ENCODE results near the gene ST13.

DNA sequence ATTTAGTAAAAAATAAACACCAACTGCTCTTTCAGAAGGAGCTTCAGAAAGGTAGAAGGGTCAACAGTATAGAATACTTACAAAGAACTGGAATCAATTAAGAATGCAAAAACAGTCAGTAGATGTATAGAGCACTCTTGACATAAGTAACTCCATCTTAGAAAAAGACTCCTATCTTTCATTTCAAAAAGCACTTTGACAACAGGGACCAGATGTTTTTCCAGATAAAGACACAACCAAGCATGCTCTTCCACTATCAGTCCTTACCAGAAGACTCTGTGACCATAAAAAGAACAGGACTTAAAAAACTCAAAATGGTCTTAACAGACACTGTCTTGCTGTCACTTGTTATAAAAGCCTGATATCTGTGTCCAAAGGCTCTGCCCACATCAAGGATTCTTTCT lies 42.5 kb downstream of the ST13 start:
- TF ChIP-seq, protein P1, sequence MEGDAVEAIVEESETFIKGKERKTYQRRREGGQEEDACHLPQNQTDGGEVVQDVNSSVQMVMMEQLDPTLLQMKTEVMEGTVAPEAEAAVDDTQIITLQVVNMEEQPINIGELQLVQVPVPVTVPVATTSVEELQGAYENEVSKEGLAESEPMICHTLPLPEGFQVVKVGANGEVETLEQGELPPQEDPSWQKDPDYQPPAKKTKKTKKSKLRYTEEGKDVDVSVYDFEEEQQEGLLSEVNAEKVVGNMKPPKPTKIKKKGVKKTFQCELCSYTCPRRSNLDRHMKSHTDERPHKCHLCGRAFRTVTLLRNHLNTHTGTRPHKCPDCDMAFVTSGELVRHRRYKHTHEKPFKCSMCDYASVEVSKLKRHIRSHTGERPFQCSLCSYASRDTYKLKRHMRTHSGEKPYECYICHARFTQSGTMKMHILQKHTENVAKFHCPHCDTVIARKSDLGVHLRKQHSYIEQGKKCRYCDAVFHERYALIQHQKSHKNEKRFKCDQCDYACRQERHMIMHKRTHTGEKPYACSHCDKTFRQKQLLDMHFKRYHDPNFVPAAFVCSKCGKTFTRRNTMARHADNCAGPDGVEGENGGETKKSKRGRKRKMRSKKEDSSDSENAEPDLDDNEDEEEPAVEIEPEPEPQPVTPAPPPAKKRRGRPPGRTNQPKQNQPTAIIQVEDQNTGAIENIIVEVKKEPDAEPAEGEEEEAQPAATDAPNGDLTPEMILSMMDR (IDR thresholded peaks at IDR 0.05 in 2 of 3, conservative IDR thresholded peaks at IDR 0.05 in 1 of 3; ENCODE audit: borderline replicate concordance in 1 of 3, insufficient read depth in 1 of 3, low read depth in 2 of 3, low read length in 2 of 3): no peak
- TF ChIP-seq RAD21 (IDR thresholded peaks at IDR 0.05; ENCODE audit: low read depth): no peak
- TF ChIP-seq ZNF274 (IDR thresholded peaks at IDR 0.05; ENCODE audit: low read depth, low read length): no peak

Data from HCT116 (cell line).